GM12891 (cell line): ENCODE data around the gene PDZK1IP1.

Source experiments
- PAX5 ChIP-seq: IDR thresholded peaks from 2 replicates; pipeline ENCODE4 v1.6.1; 2011; ENCODE audit warnings: low read length, moderate library complexity, mild to moderate bottlenecking; ENCODE audit not compliant: insufficient read depth, severe bottlenecking
- POLR2A ChIP-seq: IDR thresholded peaks from 2 replicates; pipeline ENCODE4 v1.6.1; 2011; ENCODE audit warnings: low read depth, low read length, control low read depth
- POLR2AphosphoS5 ChIP-seq: IDR thresholded peaks from 2 replicates; pipeline ENCODE4 v1.6.1; 2011; ENCODE audit warnings: low read depth, low read length, control low read depth
- POU2F2 ChIP-seq: IDR thresholded peaks from 2 replicates; pipeline ENCODE4 v1.6.1; 2011; ENCODE audit warnings: low read depth, mild to moderate bottlenecking, control low read depth, low read length, moderate library complexity
- SPI1 ChIP-seq: IDR thresholded peaks from 2 replicates; pipeline ENCODE4 v1.6.1; 2011; ENCODE audit warnings: low read depth, low read length, control low read depth
- TAF1 ChIP-seq: IDR thresholded peaks from 2 replicates; pipeline ENCODE4 v1.6.1; 2011; ENCODE audit warnings: low read depth, low read length, control low read depth

GRCh38 chr1:47181095-47181954 is 8.5 kb downstream of the PDZK1IP1 start:
- TF ChIP-seq POLR2A (no peak), POLR2AphosphoS5 (no peak), POU2F2 (no peak), SPI1 (no peak), TAF1 (no peak), PAX5 (no peak)
